ENCODE data around the gene TGFBR3. TPM values are rescaled to one million over a fixed set of nuclear protein-coding genes. Genes with fewer than 3 reads are reported as not detected.

TGFBR3 gene
- total RNA-seq, 1 experiment from 2014 or later = 2.4 TPM

DNA sequence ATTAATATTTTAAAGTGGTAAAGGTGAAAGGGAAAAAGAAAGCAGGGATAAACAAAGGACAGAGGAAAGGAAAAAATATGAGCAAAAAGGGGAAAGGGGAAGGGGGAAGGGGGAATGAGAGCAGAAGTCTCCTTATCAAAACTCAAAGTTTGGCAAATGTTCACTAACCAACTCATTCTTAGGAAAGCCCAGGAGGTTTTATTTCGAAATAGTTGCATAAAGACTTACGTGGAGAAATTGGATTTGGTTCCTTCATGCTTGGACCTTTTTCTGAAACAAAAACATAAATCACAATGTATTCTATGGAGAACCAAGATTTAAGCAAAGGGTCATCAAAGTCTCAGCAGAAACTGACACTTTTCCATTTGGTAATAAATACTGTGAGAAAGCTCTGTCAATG is 188.1 kb downstream of the TGFBR3 start:
- Histone ChIP-seq H3K4me1 (ENCODE audit: insufficient read depth, low read length) (peaks cover 2% of the 10 kb centered on the region; the same call in 1 of the 2 replicates), H2BK120ac (ENCODE audit: low read depth, low read length, poor library complexity, severe bottlenecking) (no peak overlapping the region), H3K79me2 (ENCODE audit: insufficient read depth, low read length) (no peaks in the 10 kb centered on the region), H3K9ac (ENCODE audit: extremely low read depth, insufficient read length, low read length) (no peak overlapping the region), H3K23me2 (ENCODE audit: insufficient read length, low read depth, low read length, poor library complexity, severe bottlenecking) (no peaks in the 10 kb centered on the region), H4K5ac (ENCODE audit: insufficient read length, low read depth, low read length) (no peak overlapping the region), H2AFZ (ENCODE audit: low read length) (no peak overlapping the region), H2AK5ac (ENCODE audit: insufficient read length, low read length) (no peak overlapping the region), H3K4ac (ENCODE audit: low read depth, low read length) (no peak overlapping the region), H3K23ac (ENCODE audit: insufficient read length, low read depth, low read length) (no peak overlapping the region), H3K14ac (ENCODE audit: insufficient read depth, low read length) (no peak overlapping the region), H3K56ac (ENCODE audit: insufficient read length, low read depth, low read length) (no peak overlapping the region), H3T11ph (ENCODE audit: low read length) (no peak overlapping the region), H2BK5ac (ENCODE audit: insufficient read length, low read length) (no peak overlapping the region), H4K8ac (replicated peaks; ENCODE audit: insufficient read length, low read depth, low read length) (no peak overlapping the region), H3K27ac (ENCODE audit: insufficient read length, low read depth, low read length) (no peak overlapping the region), H4K91ac (ENCODE audit: insufficient read length, low read depth, low read length) (no peak overlapping the region), H2BK15ac (ENCODE audit: low read depth, low read length) (no peak overlapping the region), H2BK12ac (ENCODE audit: insufficient read length, low read depth, low read length) (no peak overlapping the region), H3K18ac (ENCODE audit: insufficient read length, low read depth, low read length) (no peak overlapping the region), H3K27me3 (ENCODE audit: insufficient read depth, low read length) (no peaks in the 10 kb centered on the region), H3K79me1 (ENCODE audit: insufficient read depth, low read depth, low read length, poor library complexity, severe bottlenecking) (no peaks in the 10 kb centered on the region), H4K20me1 (ENCODE audit: control insufficient read depth, insufficient read depth, insufficient read length) (no peaks in the 10 kb centered on the region), H3K9me3 (ENCODE audit: control insufficient read depth, low read depth, low read length) (no peaks in the 10 kb centered on the region), H3K4me2 (ENCODE audit: insufficient read depth, insufficient read length, low read length) (no peak overlapping the region), H2BK20ac (ENCODE audit: low read depth, low read length, poor library complexity, severe bottlenecking) (no peak overlapping the region)
- no peak for DNase-seq
- no CpG with 5 or more reads among the region's 2 CpGs for WGBS (ENCODE audit: extremely low coverage, insufficient read length, low lambda C conversion rate)
- no peaks in the 10 kb centered on the region for H3K36me3 Mint-ChIP-seq (ENCODE audit: insufficient read depth in 1 of 3, low read depth in 3 of 3)
- no peaks in the 10 kb centered on the region for H3K9me3 Mint-ChIP-seq
- H3K27me3 Mint-ChIP-seq (ENCODE audit: low read depth) = no peaks in the 10 kb centered on the region; the same call in 1 of the 2 replicates
- H3K4me3 Mint-ChIP-seq = no peak overlapping the region
- TF ChIP-seq, protein P1, sequence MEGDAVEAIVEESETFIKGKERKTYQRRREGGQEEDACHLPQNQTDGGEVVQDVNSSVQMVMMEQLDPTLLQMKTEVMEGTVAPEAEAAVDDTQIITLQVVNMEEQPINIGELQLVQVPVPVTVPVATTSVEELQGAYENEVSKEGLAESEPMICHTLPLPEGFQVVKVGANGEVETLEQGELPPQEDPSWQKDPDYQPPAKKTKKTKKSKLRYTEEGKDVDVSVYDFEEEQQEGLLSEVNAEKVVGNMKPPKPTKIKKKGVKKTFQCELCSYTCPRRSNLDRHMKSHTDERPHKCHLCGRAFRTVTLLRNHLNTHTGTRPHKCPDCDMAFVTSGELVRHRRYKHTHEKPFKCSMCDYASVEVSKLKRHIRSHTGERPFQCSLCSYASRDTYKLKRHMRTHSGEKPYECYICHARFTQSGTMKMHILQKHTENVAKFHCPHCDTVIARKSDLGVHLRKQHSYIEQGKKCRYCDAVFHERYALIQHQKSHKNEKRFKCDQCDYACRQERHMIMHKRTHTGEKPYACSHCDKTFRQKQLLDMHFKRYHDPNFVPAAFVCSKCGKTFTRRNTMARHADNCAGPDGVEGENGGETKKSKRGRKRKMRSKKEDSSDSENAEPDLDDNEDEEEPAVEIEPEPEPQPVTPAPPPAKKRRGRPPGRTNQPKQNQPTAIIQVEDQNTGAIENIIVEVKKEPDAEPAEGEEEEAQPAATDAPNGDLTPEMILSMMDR (conservative IDR thresholded peaks at IDR 0.05) = no peak
- H3K27ac Mint-ChIP-seq = no peak overlapping the region
- H3K4me1 Mint-ChIP-seq = peaks cover 9 to 10% of the 10 kb centered on the region in 2 experiments
